ENCODE results near the gene PTPRN2.
"Not testable (repeated sequence)": the region's sequence is repeated elsewhere in the genome, so short reads cannot be mapped to it uniquely, and the experiment has no call there.

PTPRN2 gene

DNA sequence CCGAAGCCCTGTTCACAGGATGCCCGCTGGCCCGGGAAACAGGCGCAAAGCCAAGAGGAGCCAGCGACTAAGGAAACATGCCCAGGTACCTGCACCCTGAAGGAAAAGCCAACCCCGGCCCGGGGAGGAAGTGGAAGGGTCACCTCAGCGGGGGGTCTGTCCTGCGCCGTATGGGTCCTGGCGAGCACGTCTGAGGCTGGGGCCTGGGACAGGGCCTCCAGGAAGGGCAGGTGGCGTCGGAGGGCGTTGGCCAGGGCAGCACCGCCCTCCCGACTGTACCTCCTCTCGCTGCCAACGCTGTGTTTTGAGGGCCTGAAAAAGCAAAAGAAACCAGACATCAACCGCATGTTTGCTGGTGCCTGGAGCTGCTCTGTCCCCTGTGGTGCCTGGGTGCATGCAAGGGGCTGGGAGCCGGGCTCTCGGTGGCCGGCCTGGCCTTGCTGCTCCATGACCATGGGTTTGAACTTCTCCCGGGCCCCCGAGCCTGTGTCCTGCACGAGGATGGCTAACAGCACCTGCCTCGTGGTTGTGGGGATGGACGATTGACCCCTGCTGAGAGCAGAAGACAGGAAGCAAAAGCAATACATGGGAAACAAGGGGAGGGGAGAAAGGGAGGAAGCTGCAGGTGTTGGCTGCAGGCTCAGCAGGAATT is 395.3 kb downstream of the PTPRN2 start:
- peak; percentile 12 for DNase-seq

- DNase-seq = no peak
Observed at GRCh38 chr7:158191671-158192070, 396.0 kb downstream of the PTPRN2 start.

- no peak for DNase-seq
Observed at GRCh38 chr7:158190756-158191155, 396.9 kb downstream of the PTPRN2 start.

DNA sequence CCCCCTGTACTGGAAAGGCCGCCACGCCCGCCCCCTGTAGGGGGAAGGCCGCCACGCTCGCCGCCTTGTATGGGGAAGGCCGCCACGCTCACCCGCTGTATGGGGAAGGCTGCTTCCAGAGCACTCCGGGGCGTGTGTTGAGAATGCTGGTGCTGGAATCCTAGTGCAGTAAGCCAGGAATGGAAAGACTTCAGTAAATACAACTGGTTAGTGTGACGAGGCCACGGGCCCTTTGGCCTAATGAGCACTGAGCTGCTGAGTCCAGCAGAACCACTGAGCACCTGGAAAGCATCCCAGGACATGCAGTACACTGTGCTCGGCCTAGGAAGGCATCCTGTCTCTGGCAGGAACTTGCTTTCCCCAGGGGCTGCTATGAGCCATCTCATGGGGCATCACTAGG is 398.9 kb downstream of the PTPRN2 start:
- DNase-seq = no peak

DNA sequence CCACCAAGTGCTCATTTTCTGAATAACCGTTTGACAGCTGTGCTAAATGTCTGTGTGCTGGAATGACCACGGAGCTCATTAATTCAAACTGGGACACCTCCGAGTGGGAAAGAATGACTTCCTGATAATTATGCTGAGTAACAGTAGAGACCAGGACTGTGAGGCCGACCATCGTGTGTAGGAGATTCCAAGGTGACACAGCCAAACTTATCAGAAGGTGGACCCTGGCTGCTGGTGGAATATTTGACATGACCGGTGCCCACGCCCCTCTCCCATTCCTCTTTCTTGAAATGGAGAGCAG is 400.0 kb downstream of the PTPRN2 start:
- no peak for DNase-seq

- no peak for DNase-seq
Observed at GRCh38 chr7:158186864-158187693, 400.5 kb downstream of the PTPRN2 start.

DNA sequence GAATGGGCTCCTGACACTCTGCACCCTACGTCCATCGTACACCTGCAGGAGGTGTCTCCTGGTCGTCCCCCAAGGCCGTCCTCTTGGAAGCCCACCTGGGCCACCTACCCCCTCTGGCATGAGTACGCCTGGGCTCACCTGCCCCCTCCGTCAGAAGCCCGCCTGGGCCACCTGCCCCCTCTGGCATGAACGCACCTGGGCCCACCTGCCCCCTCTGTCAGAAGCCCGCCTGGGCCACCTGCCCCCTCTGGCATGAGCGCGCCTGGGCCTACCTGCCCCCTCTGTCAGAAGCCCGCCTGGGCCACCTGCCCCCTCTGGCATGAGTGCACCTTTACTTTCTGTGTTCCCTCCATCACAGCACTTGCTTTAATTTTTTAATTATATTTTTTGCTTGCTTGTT is 401.2 kb downstream of the PTPRN2 start:
- no peak for DNase-seq

DNA sequence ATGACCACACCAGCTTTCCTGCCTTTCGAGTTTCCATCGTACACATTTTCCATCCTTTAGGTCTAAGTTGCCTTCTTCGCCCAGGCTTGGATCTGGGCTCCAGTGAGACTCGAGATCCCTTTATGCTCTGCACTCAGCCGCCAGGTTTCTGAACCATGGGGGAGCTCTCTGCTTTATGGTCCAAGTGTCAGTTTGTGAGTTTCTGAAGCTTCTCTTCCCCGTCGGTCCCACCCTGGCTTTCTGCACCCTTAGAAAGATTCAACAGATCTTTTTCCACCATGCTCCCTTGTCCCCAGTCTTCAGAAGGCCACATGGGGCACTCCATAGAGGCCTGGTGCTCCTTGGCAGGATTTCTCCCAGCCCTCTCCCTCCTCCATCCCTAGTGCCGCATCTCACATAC is 402.0 kb downstream of the PTPRN2 start:
- DNase-seq = no peak

DNA sequence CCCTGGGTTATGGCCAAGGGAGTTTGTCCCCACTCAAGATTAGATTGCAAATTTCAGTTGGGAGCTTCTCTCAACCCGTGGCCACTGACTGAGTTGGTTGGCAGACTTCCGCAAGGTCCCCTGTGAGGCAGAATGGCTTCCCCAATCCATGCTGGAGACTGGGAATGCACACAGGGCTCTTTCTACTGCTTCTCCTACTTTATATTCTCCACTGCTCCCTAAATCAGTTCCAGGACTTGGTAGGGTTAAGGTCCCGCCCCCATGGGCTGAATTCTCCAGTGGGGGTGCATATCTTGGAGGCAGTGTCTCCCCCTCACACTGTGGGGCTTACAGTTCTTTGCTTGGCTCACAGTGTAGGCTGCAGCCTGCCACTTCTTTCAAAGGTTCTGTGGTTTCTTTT is 404.2 kb downstream of the PTPRN2 start:
- DNase-seq = no peak

GRCh38 chr7:158176561-158177173 is 411.0 kb downstream of the PTPRN2 start:
- no peak for DNase-seq

DNA sequence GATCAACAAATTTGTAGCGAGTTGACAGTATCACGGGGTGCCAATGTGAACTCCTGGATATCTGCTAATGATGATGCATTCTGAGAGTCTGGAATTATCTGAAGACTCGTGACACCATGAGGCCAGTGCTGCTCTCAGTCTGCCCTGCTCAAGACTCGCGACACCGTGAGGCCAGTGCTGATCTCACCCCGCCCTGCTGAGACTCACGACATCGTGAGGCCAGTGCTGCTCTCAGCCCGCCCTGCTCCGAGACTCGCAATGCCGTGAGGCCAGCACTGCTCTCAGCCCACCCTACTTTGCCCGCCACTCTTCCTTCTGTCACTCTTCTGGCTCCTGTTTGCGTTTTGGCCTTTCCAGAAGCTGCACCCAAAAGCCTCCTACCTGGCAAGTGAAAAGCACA is 411.8 kb downstream of the PTPRN2 start:
- DNase-seq = no peak

GRCh38 chr7:158174947-158175346 is 412.7 kb downstream of the PTPRN2 start:
- DNase-seq = no peak

DNA sequence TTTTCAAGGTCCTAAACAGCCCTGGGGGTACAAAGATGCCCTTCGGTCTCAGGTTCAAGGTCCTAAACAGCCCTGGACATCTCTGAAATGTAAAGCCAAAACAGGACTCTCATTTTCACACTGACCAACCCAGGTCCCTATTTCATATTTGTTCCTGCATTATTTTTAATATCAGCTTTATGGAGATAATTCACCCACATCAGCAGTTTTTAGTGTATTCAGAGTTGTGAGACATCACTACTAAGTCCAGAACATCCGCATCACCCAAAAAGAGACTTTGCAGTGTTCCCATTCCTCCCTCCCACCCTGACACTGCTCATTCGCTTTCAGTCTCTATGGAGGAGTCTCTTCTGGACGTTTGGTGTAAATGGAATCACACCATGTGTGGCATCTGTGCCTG is 420.2 kb downstream of the PTPRN2 start:
- no peak for DNase-seq

DNA sequence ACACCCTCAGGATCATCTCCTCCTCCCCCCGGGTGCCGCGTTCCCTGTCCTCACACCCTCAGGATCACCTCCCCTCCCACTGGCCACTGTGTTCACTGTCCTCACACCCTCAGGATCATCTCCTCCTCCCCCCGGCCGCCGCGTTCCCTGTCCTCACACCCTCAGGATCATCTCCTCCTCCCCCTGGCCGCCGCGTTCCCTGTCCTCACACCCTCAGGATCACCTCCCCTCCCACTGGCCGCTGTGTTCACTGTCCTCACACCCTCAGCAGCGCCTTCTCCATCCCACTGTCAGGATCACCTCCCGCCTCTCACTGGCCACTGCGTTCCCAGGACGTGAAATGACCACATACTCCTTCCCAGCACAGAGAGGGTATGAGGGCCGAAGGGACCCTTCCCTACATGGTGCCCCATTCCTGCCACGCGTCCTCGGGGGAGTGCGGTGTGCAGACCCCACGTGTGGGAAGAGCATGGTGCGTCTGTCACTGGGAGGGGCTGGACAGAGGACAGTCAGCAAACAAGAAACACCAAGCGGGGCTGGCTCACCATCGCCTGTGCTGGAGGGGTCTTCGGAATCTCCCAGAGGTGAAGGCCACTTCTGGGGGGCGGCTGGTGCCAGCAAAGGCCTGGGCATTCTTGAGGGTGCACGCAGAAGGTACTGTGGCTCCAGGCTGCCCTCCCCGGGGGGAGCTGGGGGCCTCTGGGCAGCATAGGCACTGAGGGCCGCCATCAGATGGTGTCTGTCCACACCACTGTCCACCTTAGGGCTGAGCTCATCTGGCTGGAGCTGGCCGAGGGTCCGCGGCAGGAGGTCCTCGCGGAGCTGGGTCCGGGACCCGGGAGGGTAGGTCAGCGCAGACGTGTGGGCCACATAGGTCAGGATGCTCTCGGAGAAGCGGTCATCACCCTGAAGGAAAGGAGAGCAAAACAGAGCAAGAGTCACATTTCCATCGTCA is 421.0 kb downstream of the PTPRN2 start:
- no peak for DNase-seq

- DNase-seq = no peak
Observed at GRCh38 chr7:158165711-158166110, 421.9 kb downstream of the PTPRN2 start.

DNA sequence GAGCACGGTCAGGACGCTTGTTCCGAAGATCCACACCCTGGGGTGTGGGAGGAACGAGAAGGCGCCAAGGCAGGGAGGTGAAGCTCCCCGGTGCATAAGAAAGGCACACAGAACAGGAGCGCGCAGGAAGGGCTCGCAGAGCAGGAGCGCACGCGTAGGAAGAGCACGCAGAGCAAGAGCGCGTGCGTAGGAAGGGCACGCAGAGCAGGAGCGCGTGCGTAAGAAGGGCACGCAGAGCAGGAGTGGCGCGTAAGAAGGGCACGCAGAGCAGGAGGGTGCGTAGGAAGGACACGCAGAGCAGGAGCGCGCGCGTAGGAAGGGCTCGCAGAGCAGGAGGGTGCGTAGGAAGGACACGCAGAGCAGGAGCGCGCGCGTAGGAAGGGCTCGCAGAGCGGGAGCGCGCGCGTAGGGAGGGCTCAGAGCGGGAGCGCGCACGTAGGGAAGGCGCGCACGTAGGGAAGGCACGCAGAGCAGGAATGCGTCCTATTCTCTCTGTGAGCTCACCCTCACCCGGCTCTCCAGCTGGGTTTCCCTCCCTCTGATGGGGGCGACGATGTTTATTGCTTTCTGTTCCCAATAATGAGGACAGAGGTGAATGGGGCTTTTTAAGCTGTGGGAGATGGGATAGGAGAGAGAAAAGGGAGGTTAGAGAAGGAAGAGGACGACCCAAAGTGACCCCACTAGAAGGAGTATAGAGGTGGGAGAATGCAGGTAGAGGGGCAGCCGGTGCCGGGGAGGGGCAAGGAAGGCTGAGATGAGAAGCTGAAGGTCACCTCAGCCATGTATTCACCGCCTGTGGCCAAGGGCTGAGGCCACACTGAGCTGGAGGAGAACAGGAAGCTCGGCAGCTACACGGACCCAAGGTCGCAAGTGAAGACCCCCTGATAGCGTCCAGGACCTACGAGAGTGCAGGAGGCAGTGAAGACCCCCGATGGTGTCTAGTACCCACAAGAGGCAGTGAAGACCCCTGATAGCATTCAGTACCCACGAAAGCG is 423.2 kb downstream of the PTPRN2 start:
- peak; percentile 83 for DNase-seq

GRCh38 chr7:158161194-158161593 is 426.4 kb downstream of the PTPRN2 start:
- DNase-seq = peak; percentile 6

- no peak for DNase-seq
Observed at GRCh38 chr7:158160199-158160598, 427.4 kb downstream of the PTPRN2 start.

DNA sequence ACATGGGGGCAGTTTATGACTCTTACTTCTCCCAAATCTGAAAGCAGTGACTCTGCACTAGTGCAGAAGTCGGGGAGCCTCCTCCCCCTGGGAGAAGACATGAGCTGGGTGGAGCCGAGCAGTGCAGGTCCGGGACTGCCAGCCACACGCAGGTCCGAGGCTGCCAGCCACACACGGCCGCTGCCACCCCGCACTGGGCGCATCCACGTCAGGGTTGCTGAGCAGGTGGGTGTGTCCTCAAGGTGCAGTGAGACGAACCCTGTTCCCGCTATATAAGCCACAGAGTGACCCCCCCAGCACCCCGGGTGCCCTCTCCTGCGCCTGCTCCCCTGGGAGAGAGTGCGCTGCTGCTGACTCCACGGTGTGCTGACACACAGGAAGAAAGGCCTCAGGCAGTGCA is 430.2 kb downstream of the PTPRN2 start:
- no peak for DNase-seq

- DNase-seq = not testable (repeated sequence)
Observed at GRCh38 chr7:158151273-158151672, 436.4 kb downstream of the PTPRN2 start.

- DNase-seq = no peak
Observed at GRCh38 chr7:158150234-158150633, 437.4 kb downstream of the PTPRN2 start.

DNA sequence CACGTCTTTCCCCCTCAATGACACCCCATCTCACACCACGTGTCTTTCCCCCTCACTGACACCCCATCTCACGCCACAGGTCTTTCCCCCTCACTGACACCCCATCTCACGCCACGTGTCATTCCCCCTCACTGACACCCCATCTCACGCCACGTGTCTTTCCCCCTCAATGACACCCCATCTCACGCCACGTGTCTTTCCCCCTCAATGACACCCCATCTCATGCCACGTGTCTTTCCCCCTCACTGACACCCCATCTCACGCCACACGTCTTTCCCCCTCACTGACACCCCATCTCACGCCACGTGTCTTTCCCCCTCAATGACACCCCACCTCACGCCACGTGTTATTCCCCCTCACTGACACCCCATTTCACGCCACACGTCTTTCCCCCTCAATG is 440.2 kb downstream of the PTPRN2 start:
- not testable (repeated sequence) for DNase-seq
